ENCODE measurements around the gene ARMC2. TPM values are rescaled to one million over a fixed set of nuclear protein-coding genes. Genes with fewer than 3 reads are reported as not detected.
A peak's percentile ranks its signal among the peaks of the same experiment; 100 is the strongest.
"Not testable (repeated sequence)": the region's sequence is repeated elsewhere in the genome, so short reads cannot be mapped to it uniquely, and the experiment has no call there.

The ARMC2 gene
- total RNA-seq, 2 experiments from 2014 or later = 3.9 to 5.2 TPM

DNA sequence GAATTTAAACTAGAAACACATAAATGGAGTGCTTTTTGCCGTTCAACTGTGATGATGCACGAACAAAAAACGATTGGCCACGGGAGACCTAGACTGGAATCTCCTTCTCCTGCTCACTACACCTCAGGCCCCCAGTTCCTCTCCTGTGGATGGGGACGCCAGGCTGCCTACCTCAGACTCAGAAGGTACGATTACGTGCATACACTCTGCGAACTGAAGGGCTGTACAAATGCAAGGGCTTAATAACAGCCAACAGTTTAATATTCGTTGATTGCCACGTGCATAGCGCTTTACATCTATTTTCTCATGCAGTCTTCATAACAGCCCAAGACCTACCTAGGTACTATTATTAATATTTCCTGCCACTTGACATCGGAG is 495 bp upstream of the ARMC2 start:
- H3K4me3 Mint-ChIP-seq = peak overlapping the region; percentile 78
- peak; percentile 10 for DNase-seq
- no peaks in the 10 kb centered on the region for H3K36me3 Mint-ChIP-seq (ENCODE audit: low read depth)
- H3K4me1 Mint-ChIP-seq = peaks cover 23% of the 10 kb centered on the region
- H3K27me3 Mint-ChIP-seq = no peaks in the 10 kb centered on the region
- no peaks in the 10 kb centered on the region for H3K9me3 Mint-ChIP-seq (ENCODE audit: low read depth)
- intact Hi-C loops (cut with DNase I, micrococcal nuclease) = loop anchor here in 1 of 2 experiments (1.0 to 10.0 kb wide), 6 partner anchors 27 to 883 kb away; partner anchors contain the start of genes AK9, FIG4 and SESN1
- ChIA-PET POLR2A (interaction anchor here (0.7 to 1.0 kb wide), 2 partner anchors 24 to 289 kb away, joined by 3 to 6 read pairs; no protein-coding TSS in a partner anchor), CTCF (interaction anchor here (0.6 to 3.6 kb wide), 9 partner anchors 9 to 321 kb away, joined by 3 to 21 read pairs (median 3); no protein-coding TSS in a partner anchor)
- ATAC-seq = peak; percentile 13
- peak overlapping the region; percentile 74 for H3K27ac Mint-ChIP-seq

DNA sequence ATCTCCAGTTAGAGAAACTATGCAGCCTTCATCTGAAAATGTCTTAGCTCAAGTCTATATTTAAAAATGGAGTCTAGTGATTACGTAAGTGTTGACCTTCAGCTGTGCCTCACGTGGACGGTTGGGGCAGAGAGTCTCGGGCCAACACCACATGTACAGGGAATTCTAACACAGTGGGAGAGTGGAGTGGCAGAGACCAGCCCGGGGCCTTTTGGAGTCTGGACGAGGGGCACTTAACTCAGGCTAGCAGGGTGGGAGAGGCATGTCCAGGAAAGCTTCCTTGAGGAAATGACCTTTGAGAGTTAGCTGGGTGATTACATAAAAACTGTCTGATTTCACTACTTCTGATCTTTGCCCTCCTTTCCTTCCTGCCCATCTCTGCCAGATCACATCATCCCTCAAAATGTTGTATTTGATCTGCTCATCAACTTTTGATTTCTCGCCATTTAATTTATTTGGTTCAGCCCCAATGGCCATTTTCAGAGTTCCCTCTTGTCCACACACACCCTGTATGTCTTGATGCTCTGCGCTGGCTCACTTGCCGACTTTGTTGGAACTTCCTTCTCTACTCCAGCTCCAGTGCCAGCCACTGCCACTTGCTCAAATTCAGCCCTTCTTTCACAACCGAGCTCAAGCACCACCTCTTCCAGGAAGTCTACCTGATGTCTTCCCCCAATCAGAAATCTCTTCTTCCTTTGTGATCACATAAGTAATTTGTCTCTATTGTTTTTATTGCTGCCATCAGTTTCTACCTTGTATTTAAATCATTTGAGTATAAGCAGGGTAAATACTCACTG is 2.6 kb downstream of the ARMC2 start:
- CTCF ChIA-PET = interaction anchor here (1.0 to 1.2 kb wide), 2 partner anchors 15 to 222 kb away, joined by 3 read pairs; no protein-coding TSS in a partner anchor
- intact Hi-C loops (cut with DNase I, micrococcal nuclease) = no loop called here
- H3K27ac Mint-ChIP-seq = no peak overlapping the region
- H3K4me3 Mint-ChIP-seq = no peak overlapping the region
- no peaks in the 10 kb centered on the region for H3K9me3 Mint-ChIP-seq (ENCODE audit: low read depth)
- H3K36me3 Mint-ChIP-seq (ENCODE audit: low read depth) = peaks cover 14% of the 10 kb centered on the region
- H3K27me3 Mint-ChIP-seq = no peaks in the 10 kb centered on the region
- no peak for DNase-seq
- POLR2A ChIA-PET = no interaction called here
- H3K4me1 Mint-ChIP-seq = peaks cover 25% of the 10 kb centered on the region
- no peak for ATAC-seq

DNA sequence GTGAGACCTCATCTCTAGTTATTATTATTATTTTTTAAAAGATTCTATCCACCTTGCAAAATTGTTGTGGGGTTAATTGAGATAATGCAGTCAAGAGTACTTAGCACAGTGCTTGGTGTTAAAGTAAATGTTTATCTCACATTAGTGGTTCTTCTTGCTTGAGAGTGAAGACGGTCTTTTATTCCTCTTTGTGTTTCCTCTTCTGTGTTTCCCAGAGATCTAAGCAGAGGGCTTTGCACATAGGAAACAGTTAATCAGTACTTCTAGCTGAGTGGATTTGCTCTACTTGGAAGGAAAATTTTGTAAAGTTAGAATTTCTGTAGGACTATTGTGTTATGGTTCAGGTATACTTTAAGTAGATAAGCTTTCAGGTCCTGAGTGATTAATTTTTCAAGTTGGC is 3.5 kb downstream of the ARMC2 start:
- peaks cover 19% of the 10 kb centered on the region for H3K4me1 Mint-ChIP-seq
- CTCF ChIA-PET = no interaction called here

DNA sequence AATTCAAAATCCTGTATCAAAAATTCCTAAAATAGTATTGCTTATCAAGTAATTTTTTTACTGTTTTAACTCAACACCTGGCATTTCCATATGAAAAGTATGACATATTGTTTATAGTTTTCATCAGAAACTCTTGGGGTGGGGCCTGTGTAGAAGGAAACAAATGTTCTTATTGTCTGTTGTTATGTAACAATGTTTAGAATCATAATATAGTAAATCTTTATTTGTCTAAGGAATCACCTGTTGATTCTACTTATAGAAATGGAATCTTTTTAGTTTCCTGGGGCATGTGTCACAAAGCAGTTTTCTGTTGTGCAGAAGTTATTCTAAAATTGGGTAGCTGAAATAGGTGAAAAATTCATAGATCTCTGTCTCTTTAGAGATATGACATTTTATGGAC is 4.9 kb downstream of the ARMC2 start:
- Mint-ChIP-seq H3K27me3 (no peaks in the 10 kb centered on the region), H3K9me3 (ENCODE audit: low read depth) (no peaks in the 10 kb centered on the region), H3K36me3 (ENCODE audit: low read depth) (peaks cover 32% of the 10 kb centered on the region), H3K4me3 (no peak overlapping the region), H3K27ac (no peak overlapping the region), H3K4me1 (peaks cover 11% of the 10 kb centered on the region)
- intact Hi-C loops (cut with DNase I, micrococcal nuclease) = no loop called here
- DNase-seq = no peak
- ChIA-PET CTCF (interaction anchor here (0.7 kb wide), 1 partner anchor 9 kb away, joined by 3 read pairs; no protein-coding TSS in a partner anchor), POLR2A (no interaction called here)
- no peak for ATAC-seq

More for the DNA sequence above, 3.5 kb downstream of the ARMC2 start:
- Mint-ChIP-seq H3K36me3 (ENCODE audit: low read depth) (peaks cover 23% of the 10 kb centered on the region), H3K27me3 (no peaks in the 10 kb centered on the region), H3K27ac (no peak overlapping the region), H3K4me3 (no peak overlapping the region), H3K9me3 (ENCODE audit: low read depth) (no peaks in the 10 kb centered on the region)
- DNase-seq (no peak), ATAC-seq (no peak)
- intact Hi-C loops (cut with DNase I, micrococcal nuclease) = no loop called here
- POLR2A ChIA-PET = no interaction called here

DNA sequence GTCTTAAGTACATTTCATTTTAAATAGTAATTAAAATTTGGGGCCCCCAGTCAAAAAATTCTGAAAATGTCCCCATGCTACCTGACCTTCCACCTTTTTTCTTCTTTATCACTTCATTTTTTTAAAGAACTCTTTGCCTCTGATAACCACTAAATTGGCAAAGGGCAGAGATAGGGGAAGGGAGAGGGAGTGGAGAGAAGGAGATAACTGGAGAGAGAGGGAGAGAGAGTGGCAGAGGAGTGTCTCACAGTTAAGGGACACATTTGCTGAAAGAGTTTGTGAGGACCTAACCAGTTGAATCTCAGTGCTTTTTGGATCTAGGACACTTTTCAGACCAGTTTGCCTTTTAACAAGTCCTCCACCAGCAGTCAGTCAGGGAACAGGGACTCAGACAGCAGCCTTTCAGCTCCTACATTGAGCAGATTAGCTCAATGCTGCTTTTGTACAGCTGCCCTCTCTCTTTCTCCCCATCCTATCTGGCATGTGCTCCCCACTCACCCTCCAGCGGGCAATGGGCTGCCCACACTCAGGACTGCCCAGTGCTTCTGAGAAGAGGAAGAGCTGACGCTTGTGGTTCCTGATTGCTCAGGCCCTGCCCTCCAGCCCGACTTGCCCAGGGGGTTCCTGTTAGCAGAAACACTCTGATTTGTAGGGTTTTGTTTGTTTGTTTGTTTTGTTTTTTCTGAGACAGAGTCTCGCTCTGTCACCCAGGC is 14.4 kb downstream of the ARMC2 start:
- Mint-ChIP-seq H3K27me3 (no peaks in the 10 kb centered on the region), H3K4me3 (no peak overlapping the region), H3K36me3 (ENCODE audit: low read depth) (peaks cover 20% of the 10 kb centered on the region), H3K9me3 (ENCODE audit: low read depth) (no peaks in the 10 kb centered on the region), H3K27ac (no peak overlapping the region), H3K4me1 (peaks cover 10% of the 10 kb centered on the region)
- no peak for DNase-seq
- intact Hi-C loops (cut with DNase I, micrococcal nuclease) = no loop called here
- no peak for ATAC-seq
- ChIA-PET POLR2A (no interaction called here), CTCF (interaction anchor here (0.7 kb wide), 1 partner anchor 53 kb away, joined by 3 read pairs; no protein-coding TSS in a partner anchor)

DNA sequence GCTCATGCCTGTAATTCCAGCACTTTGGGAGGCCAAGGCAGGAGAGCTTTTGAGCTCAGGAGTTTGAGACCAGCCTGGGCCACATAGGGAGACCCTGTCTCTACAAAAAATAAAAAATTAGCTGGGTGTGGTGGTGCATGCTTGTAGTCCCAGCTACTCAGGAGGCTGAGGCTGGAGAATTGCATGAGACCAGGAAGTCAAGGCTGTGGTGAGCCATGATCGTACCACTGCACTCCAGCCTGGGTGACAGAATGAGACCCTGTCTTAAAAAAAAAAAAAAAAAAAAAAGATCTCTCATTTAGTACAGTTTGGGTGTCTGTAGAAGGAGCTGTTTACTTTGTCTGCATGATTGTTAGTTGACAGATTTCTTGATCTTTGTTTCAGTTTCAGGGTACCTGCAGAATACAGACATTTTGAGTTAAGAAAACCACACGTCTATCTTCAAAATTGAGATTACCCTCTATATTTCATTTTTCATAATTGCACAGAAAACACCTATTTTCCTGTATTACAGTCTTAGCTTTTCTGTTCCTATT is 17.6 kb downstream of the ARMC2 start:
- H3K9me3 Mint-ChIP-seq (ENCODE audit: low read depth); DNase-seq; H3K27me3 Mint-ChIP-seq; intact Hi-C loops (cut with DNase I, micrococcal nuclease); POLR2A ChIA-PET; H3K4me3 Mint-ChIP-seq: not testable (repeated sequence)
- H3K4me1 Mint-ChIP-seq = peaks cover 11% of the 10 kb centered on the region
- CTCF ChIA-PET = interaction anchor here (0.6 to 1.8 kb wide), 8 partner anchors 8 to 207 kb away, joined by 3 to 7 read pairs (median 3); no protein-coding TSS in a partner anchor
- peaks cover 17% of the 10 kb centered on the region for H3K36me3 Mint-ChIP-seq (ENCODE audit: low read depth)
- ATAC-seq = peak; percentile 61
- H3K27ac Mint-ChIP-seq = peak overlapping the region; percentile 2

DNA sequence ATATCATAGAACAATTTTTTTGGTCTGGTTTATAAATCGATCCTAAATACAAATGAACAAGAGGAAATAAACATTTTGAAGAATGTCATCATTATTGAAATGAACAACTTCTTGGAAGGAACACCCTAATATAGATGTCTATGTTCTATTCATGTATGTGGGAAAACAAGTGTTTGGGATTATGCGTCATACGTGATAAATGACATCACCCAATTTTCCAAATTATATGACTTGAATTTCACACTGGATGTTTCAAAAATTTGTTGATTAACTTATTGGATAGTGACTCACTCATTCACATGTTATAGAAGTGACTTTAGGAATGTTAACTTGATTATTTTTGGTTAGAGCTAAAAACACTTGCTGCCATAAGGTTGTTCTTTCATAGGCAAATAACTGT is 18.6 kb downstream of the ARMC2 start:
- H3K27ac Mint-ChIP-seq = no peak overlapping the region
- no peak for ATAC-seq
- H3K4me3 Mint-ChIP-seq = no peak overlapping the region
- CTCF ChIA-PET = interaction anchor here (0.5 to 1.8 kb wide), 5 partner anchors 9 to 609 kb away, joined by 3 to 7 read pairs (median 4); no protein-coding TSS in a partner anchor
- H3K9me3 Mint-ChIP-seq (ENCODE audit: low read depth) = no peaks in the 10 kb centered on the region
- H3K36me3 Mint-ChIP-seq (ENCODE audit: low read depth) = peaks cover 20% of the 10 kb centered on the region
- POLR2A ChIA-PET = no interaction called here
- DNase-seq = no peak
- peaks cover 5% of the 10 kb centered on the region for H3K27me3 Mint-ChIP-seq
- peaks cover 18% of the 10 kb centered on the region for H3K4me1 Mint-ChIP-seq
- intact Hi-C loops (cut with DNase I, micrococcal nuclease) = no loop called here

DNA sequence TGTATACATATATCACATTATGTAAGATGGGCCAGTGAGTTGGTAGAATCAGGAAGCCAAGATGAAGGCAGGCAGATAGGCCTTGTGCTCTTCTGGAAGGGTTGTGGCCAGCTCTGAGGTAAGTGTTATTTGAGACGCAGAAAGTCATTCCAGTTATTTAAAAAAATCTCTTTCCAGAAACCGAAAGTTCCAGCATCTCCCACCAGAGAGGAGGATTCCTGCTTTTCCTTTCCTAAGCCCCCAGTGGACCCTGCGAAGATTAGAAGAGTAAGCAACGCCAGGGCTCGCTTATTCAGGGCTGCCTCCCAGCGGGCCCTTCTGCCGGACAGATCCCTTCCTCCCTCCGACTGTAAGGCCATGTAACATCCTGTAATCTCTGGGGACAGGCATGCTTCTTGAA is 20.4 kb downstream of the ARMC2 start:
- Mint-ChIP-seq H3K4me1 (peaks cover 30% of the 10 kb centered on the region), H3K36me3 (ENCODE audit: low read depth) (peaks cover 24% of the 10 kb centered on the region), H3K4me3 (no peak overlapping the region), H3K27ac (no peak overlapping the region), H3K9me3 (ENCODE audit: low read depth) (no peaks in the 10 kb centered on the region), H3K27me3 (peaks cover 5% of the 10 kb centered on the region)
- no peak for DNase-seq
- intact Hi-C loops (cut with DNase I, micrococcal nuclease) = no loop called here
- ChIA-PET CTCF (interaction anchor here (0.9 kb wide), 1 partner anchor 33 kb away, joined by 3 read pairs; no protein-coding TSS in a partner anchor), POLR2A (no interaction called here)
- no peak for ATAC-seq

DNA sequence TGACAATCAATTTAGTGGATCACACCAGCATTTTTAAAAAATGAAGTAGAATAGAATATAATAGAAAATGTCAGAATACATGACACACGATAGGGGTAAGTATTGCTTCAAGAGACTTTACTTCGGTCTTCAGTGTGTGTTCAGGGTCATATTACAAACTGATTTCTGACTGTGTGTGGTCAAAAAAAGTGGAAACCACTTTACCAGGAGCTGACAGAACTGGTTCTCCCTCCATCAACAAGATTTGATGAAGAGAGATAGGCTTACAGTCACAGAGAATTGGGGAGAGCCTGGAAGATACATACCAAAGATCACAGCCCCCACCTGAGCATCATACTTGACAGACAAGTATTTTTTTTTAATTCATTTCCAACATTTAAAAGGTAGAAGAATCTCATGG is 21.7 kb downstream of the ARMC2 start:
- H3K9me3 Mint-ChIP-seq (ENCODE audit: low read depth) = no peaks in the 10 kb centered on the region
- peaks cover 5% of the 10 kb centered on the region for H3K27me3 Mint-ChIP-seq
- H3K27ac Mint-ChIP-seq = no peak overlapping the region
- ATAC-seq = no peak
- CTCF ChIA-PET = no interaction called here
- peaks cover 40% of the 10 kb centered on the region for H3K4me1 Mint-ChIP-seq
- POLR2A ChIA-PET = no interaction called here
- intact Hi-C loops (cut with DNase I, micrococcal nuclease) = loop anchor here in 1 of 2 experiments (10.0 kb wide), 2 partner anchors 905 to 1045 kb away; partner anchors contain the start of gene SCML4
- H3K36me3 Mint-ChIP-seq (ENCODE audit: low read depth) = peaks cover 25% of the 10 kb centered on the region
- DNase-seq = no peak
- H3K4me3 Mint-ChIP-seq = no peak overlapping the region

DNA sequence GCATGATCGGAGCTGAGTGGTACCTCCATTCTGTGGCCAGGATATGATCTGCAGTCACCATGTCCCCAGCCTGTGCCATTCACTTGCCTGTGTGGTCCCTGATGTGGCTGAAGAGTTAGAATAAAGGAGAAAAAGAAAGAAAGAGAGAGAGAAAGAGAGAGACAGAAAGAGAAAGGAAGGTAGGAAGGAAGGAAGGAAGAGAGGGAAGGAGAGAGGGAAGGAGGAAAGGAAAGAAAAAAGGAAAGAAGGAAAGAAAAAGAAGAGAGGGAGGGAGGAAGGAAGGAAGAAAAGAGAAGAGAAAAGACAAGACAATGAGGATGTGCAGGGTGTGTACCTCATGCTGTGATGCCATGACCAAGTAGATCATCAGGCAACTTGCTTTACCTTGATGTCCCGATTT is 22.1 kb downstream of the ARMC2 start:
- intact Hi-C loops (cut with DNase I, micrococcal nuclease) = loop anchor here in 1 of 2 experiments (10.0 kb wide), 2 partner anchors 906 to 1046 kb away; partner anchors contain the start of gene SCML4
- ChIA-PET POLR2A (no interaction called here), CTCF (interaction anchor here (2.2 kb wide), 1 partner anchor 13 kb away, joined by 12 read pairs; no protein-coding TSS in a partner anchor)
- DNase-seq = no peak
- H3K9me3 Mint-ChIP-seq (ENCODE audit: low read depth) = no peaks in the 10 kb centered on the region
- H3K27ac Mint-ChIP-seq = no peak overlapping the region
- peaks cover 5% of the 10 kb centered on the region for H3K27me3 Mint-ChIP-seq
- H3K36me3 Mint-ChIP-seq (ENCODE audit: low read depth) = peaks cover 25% of the 10 kb centered on the region
- ATAC-seq = no peak
- H3K4me3 Mint-ChIP-seq = no peak overlapping the region
- H3K4me1 Mint-ChIP-seq = peaks cover 45% of the 10 kb centered on the region

DNA sequence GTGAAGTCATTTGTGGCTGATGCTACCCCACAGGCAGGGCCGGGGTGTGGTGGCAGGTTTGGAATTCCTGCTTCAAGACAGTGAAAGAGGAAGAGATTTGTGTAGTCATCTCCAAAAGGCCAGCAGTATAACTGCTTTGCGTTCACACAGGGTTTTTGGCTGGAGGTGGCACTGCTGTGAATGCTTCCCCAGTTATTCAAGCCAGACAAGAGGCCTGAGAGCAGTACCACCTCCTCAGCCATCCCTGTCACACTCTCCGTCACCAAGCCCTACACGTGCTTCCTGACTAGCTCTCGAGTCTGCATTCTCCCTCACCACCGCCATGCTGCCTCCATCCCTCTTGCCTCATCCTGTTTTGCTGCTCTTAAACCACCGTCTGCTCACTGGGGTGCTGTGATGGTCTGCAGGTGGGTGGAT is 23.9 kb downstream of the ARMC2 start:
- intact Hi-C loops (cut with DNase I, micrococcal nuclease) = loop anchor here in 1 of 2 experiments (2.0 to 10.0 kb wide), 3 partner anchors 15 to 1047 kb away; partner anchors contain the start of gene SCML4
- ChIA-PET CTCF (interaction anchor here (0.6 to 2.2 kb wide), 4 partner anchors 14 to 758 kb away, joined by 3 to 12 read pairs (median 4); no protein-coding TSS in a partner anchor), POLR2A (interaction anchor here (1.0 kb wide), 1 partner anchor 24 kb away, joined by 3 read pairs; the partner anchor contains the start of gene ARMC2)
- H3K27me3 Mint-ChIP-seq = peaks cover 5% of the 10 kb centered on the region
- H3K36me3 Mint-ChIP-seq (ENCODE audit: low read depth) = peaks cover 29% of the 10 kb centered on the region
- H3K27ac Mint-ChIP-seq = no peak overlapping the region
- no peak overlapping the region for H3K4me3 Mint-ChIP-seq
- ATAC-seq = no peak
- no peaks in the 10 kb centered on the region for H3K9me3 Mint-ChIP-seq (ENCODE audit: low read depth)
- no peak for DNase-seq
- H3K4me1 Mint-ChIP-seq = peaks cover 38% of the 10 kb centered on the region

Measured in activated CD4-positive, alpha-beta T cell treated with anti-CD3 and anti-CD28 coated beads for 36 hours (primary cell).